Activated CD8-positive, alpha-beta T cell treated with anti-CD3 and anti-CD28 coated beads for 36 hours (primary cell): Measurements from ENCODE around the gene KANK3. TPM values are rescaled to one million over a fixed set of nuclear protein-coding genes. Genes with fewer than 3 reads are reported as not detected.

Source experiments
- ATAC-seq: fragments of 200-7000 bp; cut with Tn5 transposase; one replicate; pipeline ENCODE4 v1.10.0; 2021; ENCODE audit warnings: mild to moderate bottlenecking, moderate library complexity
- CTCF ChIA-PET: fragments of 350-600 bp; sonication (Branson Sonifier 250); formaldehyde crosslinking; loops from one replicate; lab custom pipeline; 2021; ENCODE audit warnings: antibody characterized with exemption; lab: Charles Lee
- POLR2A ChIA-PET: fragments of 350-600 bp; sonication (Branson Sonifier 250); formaldehyde crosslinking; loops from one replicate; lab custom pipeline; 2021; ENCODE audit warnings: antibody characterized with exemption; lab: Charles Lee
- DNase-seq: peaks from one replicate; pipeline ENCODE4 v3.0.0-alpha.2; 2020
- H3K27ac Mint-ChIP-seq: one replicate; pipeline ENCODE4 v1.8.0; 2021; ENCODE audit warnings: mild to moderate bottlenecking, mixed read lengths
- H3K27me3 Mint-ChIP-seq: one replicate; pipeline ENCODE4 v1.8.0; 2021; ENCODE audit warnings: mixed read lengths
- H3K36me3 Mint-ChIP-seq: one replicate; pipeline ENCODE4 v1.8.0; 2021; ENCODE audit warnings: low read depth, mixed read lengths
- H3K4me1 Mint-ChIP-seq: one replicate; pipeline ENCODE4 v1.8.0; 2021; ENCODE audit warnings: low read depth, mixed read lengths
- H3K4me3 Mint-ChIP-seq: one replicate; pipeline ENCODE4 v1.8.0; 2021; ENCODE audit warnings: mild to moderate bottlenecking, moderate library complexity, mixed read lengths
- H3K9me3 Mint-ChIP-seq: one replicate; pipeline ENCODE4 v1.8.0; 2021; ENCODE audit warnings: mixed read lengths
- intact Hi-C: fragments of 100-400 bp; cut with micrococcal nuclease; formaldehyde crosslinking; loops from one replicate; pipeline ENCODE4 v1.10.0; 2022
- total RNA-seq, 2 experiments: library from RNA; stranded (reverse); gene quantifications; one replicate each; pipeline ENCODE4 v1.2.3, GENCODE V29; 2021
- TF ChIP-seq, protein P1 (sequence below): fragments of 200-600 bp; IDR thresholded peaks from one replicate; pipeline ENCODE4 v1.8.0; 2022; ENCODE audit warnings: antibody characterized with exemption, mild to moderate bottlenecking

Gene KANK3
- total RNA-seq, 2 experiments from 2014 or later = 3.6 TPM

DNA sequence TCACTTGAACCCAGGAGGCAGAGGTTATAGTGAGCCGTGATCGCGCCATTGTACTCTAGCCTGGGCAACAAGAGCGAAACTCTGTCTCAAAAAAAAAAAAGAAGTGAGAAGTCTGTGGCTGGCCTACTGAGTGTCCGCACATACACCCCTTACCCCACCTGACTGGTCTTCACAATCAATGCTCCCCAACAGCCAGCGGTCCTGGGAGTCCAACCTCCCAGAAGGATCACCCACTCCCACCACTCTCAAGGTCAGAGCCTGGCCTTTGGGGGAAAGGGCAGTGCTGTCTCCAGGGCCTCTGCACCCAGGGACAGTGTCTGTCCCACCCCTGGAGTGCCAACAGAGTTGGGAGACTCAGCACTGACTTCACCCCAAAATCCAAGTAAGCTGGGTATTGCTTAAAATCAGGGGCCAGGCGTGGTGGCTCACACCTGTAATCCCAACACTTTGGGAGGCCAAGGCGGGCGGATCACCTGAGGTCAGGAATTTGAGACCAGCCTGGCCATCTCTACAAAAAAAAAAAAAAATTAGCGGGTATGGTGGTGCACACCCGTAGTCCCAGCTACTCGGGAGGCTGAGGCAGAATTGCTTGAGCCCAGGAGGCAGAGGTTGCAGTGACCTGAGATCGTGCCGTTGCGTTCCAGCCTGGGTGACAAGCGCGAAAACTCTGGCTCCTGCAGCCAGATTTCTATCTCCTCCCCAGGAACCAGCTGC, 32.6 kb downstream of the KANK3 start:
- no peaks in the 10 kb centered on the region for H3K9me3 Mint-ChIP-seq
- H3K4me1 Mint-ChIP-seq = peaks cover 27% of the 10 kb centered on the region
- CTCF ChIA-PET = interaction anchor here (0.9 kb wide), 1 partner anchor 43 kb away, joined by 3 read pairs; no protein-coding TSS in a partner anchor
- TF ChIP-seq, protein P1, sequence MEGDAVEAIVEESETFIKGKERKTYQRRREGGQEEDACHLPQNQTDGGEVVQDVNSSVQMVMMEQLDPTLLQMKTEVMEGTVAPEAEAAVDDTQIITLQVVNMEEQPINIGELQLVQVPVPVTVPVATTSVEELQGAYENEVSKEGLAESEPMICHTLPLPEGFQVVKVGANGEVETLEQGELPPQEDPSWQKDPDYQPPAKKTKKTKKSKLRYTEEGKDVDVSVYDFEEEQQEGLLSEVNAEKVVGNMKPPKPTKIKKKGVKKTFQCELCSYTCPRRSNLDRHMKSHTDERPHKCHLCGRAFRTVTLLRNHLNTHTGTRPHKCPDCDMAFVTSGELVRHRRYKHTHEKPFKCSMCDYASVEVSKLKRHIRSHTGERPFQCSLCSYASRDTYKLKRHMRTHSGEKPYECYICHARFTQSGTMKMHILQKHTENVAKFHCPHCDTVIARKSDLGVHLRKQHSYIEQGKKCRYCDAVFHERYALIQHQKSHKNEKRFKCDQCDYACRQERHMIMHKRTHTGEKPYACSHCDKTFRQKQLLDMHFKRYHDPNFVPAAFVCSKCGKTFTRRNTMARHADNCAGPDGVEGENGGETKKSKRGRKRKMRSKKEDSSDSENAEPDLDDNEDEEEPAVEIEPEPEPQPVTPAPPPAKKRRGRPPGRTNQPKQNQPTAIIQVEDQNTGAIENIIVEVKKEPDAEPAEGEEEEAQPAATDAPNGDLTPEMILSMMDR = no peak
- H3K4me3 Mint-ChIP-seq = no peak overlapping the region
- no peaks in the 10 kb centered on the region for H3K27me3 Mint-ChIP-seq
- peaks cover 32% of the 10 kb centered on the region for H3K36me3 Mint-ChIP-seq
- ATAC-seq (no peak), DNase-seq (no peak)
- POLR2A ChIA-PET = interaction anchor here (1.1 to 2.3 kb wide), 2 partner anchors 11 to 45 kb away, joined by 4 to 20 read pairs; partner anchors contain the start of genes NDUFA7 and RPS28
- no peak overlapping the region for H3K27ac Mint-ChIP-seq
- intact Hi-C loops = no loop called here

DNA sequence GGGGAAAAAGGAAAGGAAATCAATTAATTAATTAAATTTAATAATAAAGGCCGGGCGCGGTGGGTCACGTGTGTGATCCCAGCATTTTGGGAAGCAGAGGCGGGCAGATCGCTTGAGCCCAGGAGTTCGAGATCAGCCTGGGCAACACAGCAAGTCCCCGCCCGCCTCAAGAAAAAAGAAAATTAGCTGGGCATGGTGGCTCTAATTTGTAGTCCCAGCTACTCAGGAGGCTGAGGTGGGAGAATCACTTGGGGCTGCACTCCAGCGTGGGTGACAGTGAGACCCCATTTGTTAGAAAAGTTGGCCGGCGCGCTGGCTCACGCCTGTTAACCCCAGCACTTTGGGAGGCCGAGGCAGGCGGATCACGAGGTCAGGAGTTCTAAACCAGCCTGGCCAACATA, 34.2 kb downstream of the KANK3 start:
- TF ChIP-seq, protein P1 = no peak
- POLR2A ChIA-PET = interaction anchor here (1.0 to 2.8 kb wide), 3 partner anchors 9 to 15 kb away, joined by 3 to 16 read pairs (median 5); partner anchors contain the start of genes NDUFA7 and RPS28
- no peak for DNase-seq

GRCh38 chr19:8307965-8308866, 34.8 kb downstream of the KANK3 start, which contains the start of gene CD320:
TSS of gene CD320 (minus strand) at chr19:8308358. CDS start at chr19:8308290, 68 bp downstream.
- Mint-ChIP-seq H3K27me3 (no peaks in the 10 kb centered on the region), H3K27ac (peak within 1 kb of the TSS; percentile 96), H3K9me3 (no peaks in the 10 kb centered on the region), H3K4me1 (peaks cover 34% of the 10 kb centered on the region), H3K4me3 (peak within 1 kb of the TSS; percentile 99), H3K36me3 (peaks cover 33% of the 10 kb centered on the region)
- TF ChIP-seq, protein P1 = no peak
- POLR2A ChIA-PET = interaction anchor here (1.0 to 2.8 kb wide), 3 partner anchors 10 to 16 kb away, joined by 3 to 16 read pairs (median 5); partner anchors contain the start of genes NDUFA7 and RPS28
- intact Hi-C loops = loop anchor here (5.0 kb wide), 1 partner anchor 41 kb away; no protein-coding TSS in a partner anchor
- DNase-seq = peak; percentile 90
- ATAC-seq = peak; percentile 91
- CTCF ChIA-PET = interaction anchor here (1.2 kb wide), 1 partner anchor 10 kb away, joined by 3 read pairs; no protein-coding TSS in a partner anchor

More for the DNA sequence above, 34.2 kb downstream of the KANK3 start:
- Mint-ChIP-seq H3K36me3 (peaks cover 33% of the 10 kb centered on the region), H3K4me3 (peak overlapping the region; percentile 99), H3K4me1 (peaks cover 34% of the 10 kb centered on the region), H3K27me3 (no peaks in the 10 kb centered on the region), H3K27ac (peak overlapping the region; percentile 96), H3K9me3 (no peaks in the 10 kb centered on the region)
- no peak for ATAC-seq
- CTCF ChIA-PET = interaction anchor here (1.2 kb wide), 1 partner anchor 10 kb away, joined by 3 read pairs; no protein-coding TSS in a partner anchor
- intact Hi-C loops = loop anchor here (5.0 kb wide), 1 partner anchor 42 kb away; no protein-coding TSS in a partner anchor

- Mint-ChIP-seq H3K4me1 (peaks cover 34% of the 10 kb centered on the region), H3K9me3 (no peaks in the 10 kb centered on the region), H3K27me3 (no peaks in the 10 kb centered on the region), H3K4me3 (peak overlapping the region; percentile 99), H3K36me3 (peaks cover 33% of the 10 kb centered on the region), H3K27ac (peak overlapping the region; percentile 96)
- no peak for DNase-seq
- ChIA-PET CTCF (no interaction called here), POLR2A (interaction anchor here (0.8 to 2.8 kb wide), 3 partner anchors 9 to 16 kb away, joined by 3 to 16 read pairs (median 3); partner anchors contain the start of genes NDUFA7 and RPS28)
- ATAC-seq = no peak
- TF ChIP-seq, protein P1 = no peak
- intact Hi-C loops = loop anchor here (5.0 kb wide), 1 partner anchor 40 kb away; no protein-coding TSS in a partner anchor
Observed at GRCh38 chr19:8307400-8307964, 35.6 kb downstream of the KANK3 start.
